ENCODE results near the gene CFAP74. TPM values are rescaled to one million over a fixed set of nuclear protein-coding genes. Genes with fewer than 3 reads are reported as not detected.
"Not testable (repeated sequence)": the region's sequence is repeated elsewhere in the genome, so short reads cannot be mapped to it uniquely, and the experiment has no call there.

CFAP74 gene
- total RNA-seq, 1 donor from 2014 or later, result not detected

DNA sequence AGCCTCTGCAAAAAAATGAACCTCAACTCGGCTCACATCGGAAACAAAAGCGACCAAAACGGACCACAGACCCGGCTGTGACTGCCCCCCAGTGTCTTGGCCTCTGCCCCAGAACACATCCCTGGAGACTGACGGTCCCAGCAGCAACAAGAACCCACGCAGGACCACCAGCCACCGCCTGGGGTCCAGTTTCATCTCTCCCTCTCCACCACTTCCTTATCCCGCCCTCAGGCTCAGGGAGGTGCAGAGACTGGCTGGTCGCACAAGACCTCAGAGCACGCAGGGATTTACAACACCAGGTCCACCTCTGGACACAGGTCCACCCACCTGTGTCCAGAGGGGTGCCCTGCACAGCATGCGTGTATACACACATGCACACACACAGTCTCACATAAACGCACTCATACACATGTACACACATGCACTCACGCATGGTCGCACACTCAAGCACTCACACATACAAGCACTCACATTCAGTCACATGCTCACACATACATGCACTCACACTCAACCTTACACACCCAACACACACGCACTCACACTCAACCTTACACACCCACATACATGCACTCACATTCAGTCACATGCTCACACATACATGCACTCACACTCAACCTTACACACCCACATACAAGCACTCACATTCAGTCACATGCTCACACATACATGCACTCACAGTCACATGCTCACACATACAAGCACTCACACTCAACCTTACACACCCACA is 65.9 kb downstream of the CFAP74 start:
- TF ChIP-seq, protein P1, sequence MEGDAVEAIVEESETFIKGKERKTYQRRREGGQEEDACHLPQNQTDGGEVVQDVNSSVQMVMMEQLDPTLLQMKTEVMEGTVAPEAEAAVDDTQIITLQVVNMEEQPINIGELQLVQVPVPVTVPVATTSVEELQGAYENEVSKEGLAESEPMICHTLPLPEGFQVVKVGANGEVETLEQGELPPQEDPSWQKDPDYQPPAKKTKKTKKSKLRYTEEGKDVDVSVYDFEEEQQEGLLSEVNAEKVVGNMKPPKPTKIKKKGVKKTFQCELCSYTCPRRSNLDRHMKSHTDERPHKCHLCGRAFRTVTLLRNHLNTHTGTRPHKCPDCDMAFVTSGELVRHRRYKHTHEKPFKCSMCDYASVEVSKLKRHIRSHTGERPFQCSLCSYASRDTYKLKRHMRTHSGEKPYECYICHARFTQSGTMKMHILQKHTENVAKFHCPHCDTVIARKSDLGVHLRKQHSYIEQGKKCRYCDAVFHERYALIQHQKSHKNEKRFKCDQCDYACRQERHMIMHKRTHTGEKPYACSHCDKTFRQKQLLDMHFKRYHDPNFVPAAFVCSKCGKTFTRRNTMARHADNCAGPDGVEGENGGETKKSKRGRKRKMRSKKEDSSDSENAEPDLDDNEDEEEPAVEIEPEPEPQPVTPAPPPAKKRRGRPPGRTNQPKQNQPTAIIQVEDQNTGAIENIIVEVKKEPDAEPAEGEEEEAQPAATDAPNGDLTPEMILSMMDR (IDR thresholded peaks at IDR 0.05), result no peak
- Mint-ChIP-seq H3K27ac (ENCODE audit: unreplicated experiment) (no peak overlapping the region), H3K4me3 (ENCODE audit: unreplicated experiment) (no peak overlapping the region), H3K36me3 (ENCODE audit: unreplicated experiment) (no peaks in the 10 kb centered on the region), H3K27me3 (ENCODE audit: unreplicated experiment) (peaks cover 7% of the 10 kb centered on the region), H3K4me1 (ENCODE audit: unreplicated experiment) (no peaks in the 10 kb centered on the region), H3K9me3 (ENCODE audit: unreplicated experiment) (no peaks in the 10 kb centered on the region)
- DNase-seq (ENCODE audit: extremely low spot score, unreplicated experiment), result no peak

DNA sequence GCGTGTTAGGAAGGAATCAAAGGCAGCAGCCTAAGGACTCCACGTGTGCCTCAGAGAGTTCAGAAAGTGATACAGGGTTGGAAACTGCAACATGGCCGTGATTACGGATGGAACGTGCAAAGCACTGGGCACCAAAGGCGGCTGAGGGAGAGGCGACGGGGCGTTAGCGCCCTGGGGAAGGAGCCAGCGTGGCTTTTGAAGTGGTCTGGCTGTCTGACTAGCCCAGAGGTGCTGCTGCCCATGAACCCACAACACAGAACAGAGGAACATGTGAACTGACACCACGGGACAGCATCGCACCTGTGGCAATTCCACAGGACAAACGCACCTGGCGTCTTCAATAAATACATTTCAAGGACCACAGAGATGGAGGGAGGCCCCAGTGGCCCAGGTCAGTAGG is 66.5 kb downstream of the CFAP74 start:
- Mint-ChIP-seq H3K4me1 (ENCODE audit: unreplicated experiment) (no peaks in the 10 kb centered on the region), H3K27me3 (ENCODE audit: unreplicated experiment) (peaks cover 7% of the 10 kb centered on the region), H3K9me3 (ENCODE audit: unreplicated experiment) (no peaks in the 10 kb centered on the region), H3K36me3 (ENCODE audit: unreplicated experiment) (no peaks in the 10 kb centered on the region), H3K4me3 (ENCODE audit: unreplicated experiment) (no peak overlapping the region), H3K27ac (ENCODE audit: unreplicated experiment) (no peak overlapping the region)
- TF ChIP-seq, protein P1 (IDR thresholded peaks at IDR 0.05), result no peak
- DNase-seq (ENCODE audit: extremely low spot score, unreplicated experiment), result no peak

DNA sequence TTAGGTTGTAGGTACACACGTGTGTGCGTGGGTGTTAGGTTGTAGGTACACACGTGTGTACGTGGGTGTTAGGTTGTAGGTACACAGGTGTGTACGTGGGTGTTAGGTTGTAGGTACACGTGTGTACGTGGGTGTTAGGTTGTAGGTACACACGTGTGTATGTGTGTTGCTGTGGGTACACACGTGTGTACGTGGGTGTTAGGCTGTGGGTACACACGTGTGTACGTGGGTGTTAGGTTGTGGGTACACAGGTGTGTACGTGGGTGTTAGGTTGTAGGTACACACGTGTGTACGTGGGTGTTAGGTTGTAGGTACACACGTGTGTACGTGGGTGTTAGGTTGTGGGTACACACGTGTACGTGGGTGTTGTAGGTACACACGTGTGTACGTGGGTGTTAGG is 68.7 kb downstream of the CFAP74 start:
- H3K9me3 Mint-ChIP-seq (ENCODE audit: unreplicated experiment); H3K27ac Mint-ChIP-seq (ENCODE audit: unreplicated experiment); H3K4me3 Mint-ChIP-seq (ENCODE audit: unreplicated experiment); H3K27me3 Mint-ChIP-seq (ENCODE audit: unreplicated experiment); H3K4me1 Mint-ChIP-seq (ENCODE audit: unreplicated experiment); DNase-seq (ENCODE audit: extremely low spot score, unreplicated experiment); H3K36me3 Mint-ChIP-seq (ENCODE audit: unreplicated experiment): not testable (repeated sequence)

DNA sequence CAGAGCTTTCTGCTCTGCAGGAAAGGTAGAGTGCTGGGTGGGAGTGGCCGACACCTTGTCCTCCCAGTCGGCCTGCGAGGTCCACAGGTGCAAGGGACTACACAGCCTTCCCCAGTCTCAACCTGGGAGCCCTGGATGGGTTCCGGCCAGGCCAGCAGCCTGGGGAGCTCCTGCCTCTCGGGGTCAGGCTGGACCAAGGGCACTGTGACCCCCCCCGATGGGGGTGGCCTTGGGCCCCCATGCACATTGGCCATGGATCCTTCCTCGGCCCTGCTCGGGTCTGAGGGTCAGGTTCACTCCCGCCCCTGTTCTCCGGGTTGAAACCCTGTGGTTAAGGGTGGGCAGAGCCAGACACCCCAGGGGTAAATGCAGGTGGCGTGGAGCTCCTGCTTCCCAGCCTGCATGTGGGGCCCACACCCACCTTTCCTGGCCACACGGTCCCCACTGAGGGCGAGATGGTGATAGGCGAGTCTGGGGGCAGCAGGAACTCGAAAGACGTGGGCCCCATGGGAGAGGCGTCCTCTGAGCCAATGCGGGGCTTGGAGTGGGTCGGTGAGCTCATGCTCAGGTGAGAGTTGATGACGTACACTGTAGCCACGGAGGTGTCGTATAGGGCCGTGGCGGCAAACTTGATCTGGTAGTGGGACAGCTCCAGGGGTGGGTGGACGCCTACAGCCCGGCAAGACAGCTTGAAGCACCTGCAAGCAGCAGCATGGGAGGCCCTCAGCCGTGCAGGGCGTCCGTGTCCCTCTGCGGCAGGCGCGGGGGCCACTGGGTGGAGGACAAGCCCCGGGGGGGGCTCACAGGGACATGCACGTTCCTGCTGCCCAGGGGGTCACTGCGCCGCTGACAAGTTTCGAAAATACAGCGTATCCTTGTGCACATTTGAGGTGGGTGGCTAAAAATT is 73.7 kb downstream of the CFAP74 start:
- TF ChIP-seq, protein P1 (IDR thresholded peaks at IDR 0.05), result no peak
- H3K9me3 Mint-ChIP-seq (ENCODE audit: unreplicated experiment), result no peaks in the 10 kb centered on the region
- no peak overlapping the region for H3K27ac Mint-ChIP-seq (ENCODE audit: unreplicated experiment)
- no peak overlapping the region for H3K4me3 Mint-ChIP-seq (ENCODE audit: unreplicated experiment)
- no peaks in the 10 kb centered on the region for H3K4me1 Mint-ChIP-seq (ENCODE audit: unreplicated experiment)
- DNase-seq (ENCODE audit: extremely low spot score, unreplicated experiment), result no peak
- no peaks in the 10 kb centered on the region for H3K36me3 Mint-ChIP-seq (ENCODE audit: unreplicated experiment)
- no peaks in the 10 kb centered on the region for H3K27me3 Mint-ChIP-seq (ENCODE audit: unreplicated experiment)

DNA sequence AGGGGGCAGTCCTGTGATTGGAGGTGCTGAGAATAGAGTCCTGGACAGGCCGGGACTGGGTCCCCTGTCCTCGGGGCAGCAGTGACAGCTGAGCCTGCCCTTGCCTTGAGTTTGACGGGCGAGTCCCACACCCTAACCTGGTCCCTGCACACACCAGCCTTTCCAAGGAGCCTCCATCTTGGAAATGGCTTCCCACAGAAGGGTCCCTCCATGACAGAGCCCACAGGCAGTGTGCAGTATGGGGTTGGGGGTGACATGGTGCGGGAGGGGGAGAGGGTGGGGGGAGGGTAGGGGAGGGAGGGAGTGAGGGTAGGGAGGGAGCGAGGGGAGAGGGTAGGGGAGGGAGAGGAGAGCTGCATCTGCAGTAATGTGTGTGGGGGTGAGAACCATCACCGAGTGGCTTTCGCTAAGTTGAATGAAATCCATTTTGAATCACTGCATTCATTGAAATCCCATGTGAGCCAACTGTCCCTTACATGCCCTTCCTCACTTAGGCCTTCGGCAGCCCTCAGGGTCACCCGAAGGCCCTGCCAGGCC is 74.4 kb downstream of the CFAP74 start:
- DNase-seq (ENCODE audit: extremely low spot score, unreplicated experiment), result no peak
- Mint-ChIP-seq H3K27ac (ENCODE audit: unreplicated experiment) (no peak overlapping the region), H3K36me3 (ENCODE audit: unreplicated experiment) (no peaks in the 10 kb centered on the region), H3K4me1 (ENCODE audit: unreplicated experiment) (no peaks in the 10 kb centered on the region), H3K9me3 (ENCODE audit: unreplicated experiment) (no peaks in the 10 kb centered on the region), H3K4me3 (ENCODE audit: unreplicated experiment) (no peak overlapping the region), H3K27me3 (ENCODE audit: unreplicated experiment) (no peaks in the 10 kb centered on the region)
- TF ChIP-seq, protein P1 (IDR thresholded peaks at IDR 0.05), result no peak
